Measurements from ENCODE around the gene GPAT3. TPM values are rescaled to one million over a fixed set of nuclear protein-coding genes. Genes with fewer than 3 reads are reported as not detected.

GPAT3 gene
- total RNA-seq (ENCODE audit: low replicate concordance), result 0.99 TPM in 1 of 2 replicates, not detected in the other

DNA sequence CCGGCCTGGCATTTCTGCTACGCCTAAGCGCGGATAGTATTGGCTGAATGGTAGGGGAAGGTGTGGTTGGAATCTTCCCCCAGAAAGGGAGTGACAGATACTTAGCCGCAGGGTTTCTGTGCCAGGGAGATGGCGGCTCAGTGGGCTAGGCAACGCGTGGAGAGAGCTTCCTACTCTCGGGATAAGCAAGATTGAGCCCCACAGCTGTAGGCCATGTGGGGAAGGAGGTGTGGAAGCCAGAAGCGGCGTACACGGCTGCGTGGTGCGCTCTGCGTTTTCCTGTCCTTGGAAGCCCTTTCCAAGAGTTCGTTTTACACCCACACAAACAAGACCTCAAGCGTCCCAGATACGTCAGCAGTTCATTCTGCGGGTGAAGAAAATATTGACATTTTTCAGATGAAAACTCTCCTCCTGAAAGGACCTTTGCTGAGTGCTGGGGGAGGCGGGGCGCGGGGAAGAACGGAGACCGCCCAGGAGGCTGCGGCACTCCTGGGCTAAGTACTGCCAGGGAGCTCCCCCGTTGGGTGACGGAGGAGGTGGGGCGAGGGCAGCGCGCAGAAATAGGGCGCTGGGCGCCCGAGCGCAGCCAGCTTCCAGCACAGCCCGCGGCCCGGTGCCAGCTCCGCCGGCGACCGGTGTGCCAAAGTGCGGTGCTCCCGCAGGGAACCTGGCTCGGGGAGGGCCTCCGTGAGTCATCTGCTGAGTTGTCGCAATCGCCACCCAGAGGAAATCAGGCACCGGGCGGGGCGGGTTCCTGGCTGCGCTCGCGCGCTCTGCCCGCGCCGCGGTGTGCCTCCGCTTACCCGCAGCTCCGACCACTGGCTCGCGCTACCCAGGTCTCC is at the start of gene GPAT3:
GPAT3 (plus strand) TSS at position 589 of the 842 bp plus-strand sequence. CDS start 515 bp downstream, outside the sequence.
- Histone ChIP-seq H2AFZ (replicated peaks) (peak within 1 kb of the TSS; percentile 60), H3F3A (ENCODE audit: low read depth) (no peaks in the 10 kb centered on the region), H3K9ac (no peak within 1 kb of the TSS), H3K79me2 (ENCODE audit: low read depth) (no peaks in the 10 kb centered on the region), H3K9me3 (ENCODE audit: low read depth) (no peaks in the 10 kb centered on the region), H3K36me3 (no peaks in the 10 kb centered on the region), H3K27ac (no peak within 1 kb of the TSS), H3K4me3 (peak within 1 kb of the TSS; percentile 57), H3K4me1 (peaks cover 7% of the 10 kb centered on the region), H3K4me2 (peak within 1 kb of the TSS; percentile 80), H4K20me1 (ENCODE audit: low read depth) (peaks cover 4% of the 10 kb centered on the region), H3K27me3 (peaks cover 79% of the 10 kb centered on the region)
- Mint-ChIP-seq H3K9me3 (no peaks in the 10 kb centered on the region), H3K4me3 (peak within 1 kb of the TSS; percentile 86), H3K36me3 (no peaks in the 10 kb centered on the region), H3K27me3 (ENCODE audit: insufficient read depth, low read depth) (peaks cover 39% of the 10 kb centered on the region), H3K27ac (no peak within 1 kb of the TSS), H3K4me1 (peaks cover 11% of the 10 kb centered on the region)
- TF ChIP-seq EZH2 (IDR thresholded peaks at IDR 0.05) (peak; percentile 67), EZH2phosphoT487 (IDR thresholded peaks at IDR 0.05) (peak; percentile 56), CTCF (IDR thresholded peaks at IDR 0.05) (no peak)
- DNase-seq (ENCODE audit: low spot score), result peak; percentile 60

DNA sequence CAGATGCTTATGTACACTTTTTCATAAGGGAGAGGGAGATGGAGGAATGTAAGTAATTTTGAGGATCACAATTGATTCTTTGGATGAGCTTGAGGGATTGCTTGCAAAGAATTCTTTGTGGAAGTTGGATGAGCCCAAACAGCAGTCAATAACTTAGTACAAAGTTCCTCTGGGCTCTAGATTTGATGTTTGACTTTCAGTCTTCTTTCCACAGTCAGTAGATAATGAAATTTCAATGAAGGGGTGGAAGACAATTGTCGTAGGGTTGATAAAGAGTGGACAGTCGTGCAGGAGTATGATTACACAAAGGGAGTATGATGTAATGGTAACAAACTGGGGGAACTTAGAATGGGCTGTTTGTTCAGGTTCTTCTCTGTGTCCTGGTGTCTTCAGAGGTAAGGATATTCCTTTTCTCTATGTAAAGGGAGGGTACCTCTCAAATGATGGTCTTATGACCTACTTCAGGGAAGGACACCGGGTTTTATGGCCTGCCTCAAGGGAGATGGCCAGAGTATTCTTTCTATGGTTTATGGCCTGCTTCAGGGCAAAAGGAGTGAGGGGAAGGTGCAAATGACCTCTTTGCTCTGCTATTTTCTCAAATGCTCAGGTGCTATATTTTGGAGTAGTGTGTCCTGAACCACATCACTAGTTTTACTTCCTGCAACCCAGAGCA is 49.3 kb upstream of the GPAT3 start:
- no peak overlapping the region for H3K27ac Mint-ChIP-seq
- Histone ChIP-seq H3K36me3 (peaks cover 3% of the 10 kb centered on the region), H3K4me2 (no peak overlapping the region)

GRCh38 chr4:83489711-83490326 is 46.1 kb upstream of the GPAT3 start:
- no peaks in the 10 kb centered on the region for H3K27me3 Mint-ChIP-seq (ENCODE audit: insufficient read depth, low read depth)

More for the DNA sequence above, 49.3 kb upstream of the GPAT3 start:
- peaks cover 14% of the 10 kb centered on the region for H3F3A ChIP-seq (ENCODE audit: low read depth)
- no peak overlapping the region for H3K27ac ChIP-seq
- no peaks in the 10 kb centered on the region for H4K20me1 ChIP-seq (ENCODE audit: low read depth)
- no peak for DNase-seq (ENCODE audit: low spot score)
- H3K27me3 ChIP-seq, result peaks cover 8% of the 10 kb centered on the region
- H3K79me2 ChIP-seq (ENCODE audit: low read depth), result peaks cover 12% of the 10 kb centered on the region
- no peak overlapping the region for H2AFZ ChIP-seq (replicated peaks)
- no peaks in the 10 kb centered on the region for H3K9me3 ChIP-seq (ENCODE audit: low read depth)
- no peak overlapping the region for H3K9ac ChIP-seq
- TF ChIP-seq EZH2phosphoT487 (IDR thresholded peaks at IDR 0.05) (no peak), CTCF (IDR thresholded peaks at IDR 0.05) (no peak), EZH2 (IDR thresholded peaks at IDR 0.05) (no peak)
- H3K4me1 ChIP-seq, result peaks cover 26% of the 10 kb centered on the region
- H3K4me3 ChIP-seq, result no peak overlapping the region
- Mint-ChIP-seq H3K4me1 (peaks cover 24% of the 10 kb centered on the region), H3K9me3 (no peaks in the 10 kb centered on the region), H3K27me3 (ENCODE audit: insufficient read depth, low read depth) (peaks cover 2% of the 10 kb centered on the region), H3K4me3 (no peak overlapping the region), H3K36me3 (no peaks in the 10 kb centered on the region)

More at GRCh38 chr4:83489711-83490326, 46.1 kb upstream of the GPAT3 start:
- H3K9ac ChIP-seq, result no peak overlapping the region
- TF ChIP-seq EZH2 (IDR thresholded peaks at IDR 0.05) (no peak), EZH2phosphoT487 (IDR thresholded peaks at IDR 0.05) (no peak), CTCF (IDR thresholded peaks at IDR 0.05) (no peak)
- no peaks in the 10 kb centered on the region for H3K36me3 Mint-ChIP-seq
- no peaks in the 10 kb centered on the region for H3K9me3 Mint-ChIP-seq
- no peaks in the 10 kb centered on the region for H4K20me1 ChIP-seq (ENCODE audit: low read depth)
- H3F3A ChIP-seq (ENCODE audit: low read depth), result peaks cover 6% of the 10 kb centered on the region
- H3K4me2 ChIP-seq, result no peak overlapping the region
- H3K36me3 ChIP-seq, result no peaks in the 10 kb centered on the region
- H3K4me1 ChIP-seq, result peaks cover 11% of the 10 kb centered on the region
- no peak overlapping the region for H3K27ac Mint-ChIP-seq
- peak; percentile 17 for DNase-seq (ENCODE audit: low spot score)
- H3K27me3 ChIP-seq, result no peaks in the 10 kb centered on the region
- no peaks in the 10 kb centered on the region for H3K9me3 ChIP-seq (ENCODE audit: low read depth)
- H3K4me3 ChIP-seq, result no peak overlapping the region
- H3K4me3 Mint-ChIP-seq, result no peak overlapping the region
- H3K27ac ChIP-seq, result no peak overlapping the region
- peak overlapping the region; percentile 40 for H2AFZ ChIP-seq (replicated peaks)
- no peaks in the 10 kb centered on the region for H3K79me2 ChIP-seq (ENCODE audit: low read depth)
- H3K4me1 Mint-ChIP-seq, result peaks cover 8% of the 10 kb centered on the region
